Fibroblast of skin of left quadriceps (primary cell): ENCODE data around the gene SUN5.
"Not testable (repeated sequence)": the region's sequence is repeated elsewhere in the genome, so short reads cannot be mapped to it uniquely, and the experiment has no call there.

Experiments used
- DNase-seq, 2 experiments: peaks; one replicate each; pipeline ENCODE4 v3.0.0-alpha.2; 2013; ENCODE audit warnings: low read depth in 2 of 2

The SUN5 gene

GRCh38 chr20:33004141-33004751 lies at the start of gene SUN5:
Gene SUN5 (minus strand): TSS chr20:33004433. CDS start chr20:33004340, 93 bp downstream.
- DNase-seq: no peak

- no peak for DNase-seq
Measured at GRCh38 chr20:33053291-33054106, 49.3 kb upstream of the SUN5 start, which contains the start of gene BPIFB3. Gene BPIFB3 (plus strand): TSS chr20:33053903. CDS start chr20:33055436, 1,533 bp downstream.

GRCh38 chr20:33051333-33051732 lies 47.1 kb upstream of the SUN5 start:
- no peak for DNase-seq

- no peak for DNase-seq
Measured at GRCh38 chr20:33046412-33046811, 42.2 kb upstream of the SUN5 start.

- not testable (repeated sequence) for DNase-seq
Measured at GRCh38 chr20:33045129-33045721, 41.0 kb upstream of the SUN5 start.

- DNase-seq: no peak
Measured at GRCh38 chr20:33043731-33044181, 39.5 kb upstream of the SUN5 start.

GRCh38 chr20:33042983-33043730 lies 38.9 kb upstream of the SUN5 start:
- DNase-seq: no peak

- no peak for DNase-seq
Measured at GRCh38 chr20:33042430-33042829, 38.2 kb upstream of the SUN5 start.

GRCh38 chr20:33038243-33038642 lies 34.0 kb upstream of the SUN5 start:
- DNase-seq: no peak

GRCh38 chr20:33037456-33037855 lies 33.2 kb upstream of the SUN5 start:
- no peak for DNase-seq

GRCh38 chr20:33034901-33035492 lies 30.8 kb upstream of the SUN5 start:
- DNase-seq: no peak

- no peak for DNase-seq
Measured at GRCh38 chr20:33034115-33034514, 29.9 kb upstream of the SUN5 start.

- no peak for DNase-seq
Measured at GRCh38 chr20:33033381-33033780, 29.1 kb upstream of the SUN5 start.

- DNase-seq: no peak
Measured at GRCh38 chr20:33032555-33032954, 28.3 kb upstream of the SUN5 start.

GRCh38 chr20:33031531-33031930 lies 27.3 kb upstream of the SUN5 start, which contains the start of gene BPIFB6:
Gene BPIFB6 (plus strand): TSS chr20:33031648. CDS start chr20:33031648, 0 bp downstream.
- no peak for DNase-seq

- DNase-seq: no peak
Measured at GRCh38 chr20:33030569-33030968, 26.3 kb upstream of the SUN5 start.

- no peak for DNase-seq
Measured at GRCh38 chr20:33030076-33030475, 25.8 kb upstream of the SUN5 start.

GRCh38 chr20:33028875-33029274 lies 24.6 kb upstream of the SUN5 start:
- DNase-seq: no peak

GRCh38 chr20:33027769-33028751 lies 23.8 kb upstream of the SUN5 start:
- DNase-seq: no peak
